ENCODE data around the gene USH1C. TPM values are rescaled to one million over a fixed set of nuclear protein-coding genes. Genes with fewer than 3 reads are reported as not detected.

Gene USH1C
- total RNA-seq, 1 donor from 2014 or later, result 0.72 TPM

- no peak for TF ChIP-seq CTCF (IDR thresholded peaks at IDR 0.05)
- Mint-ChIP-seq H3K27me3 (ENCODE audit: low read depth) (peaks cover 28% of the 10 kb centered on the region), H3K4me3 (ENCODE audit: unreplicated experiment) (no peak overlapping the region), H3K9me3 (ENCODE audit: low read depth) (no peaks in the 10 kb centered on the region), H3K27ac (ENCODE audit: unreplicated experiment) (no peak overlapping the region), H3K36me3 (ENCODE audit: low read depth) (no peaks in the 10 kb centered on the region), H3K4me1 (ENCODE audit: low read depth) (peaks cover 12% of the 10 kb centered on the region)
- no peak for DNase-seq (ENCODE audit: low spot score)
Measured at GRCh38 chr11:17511571-17511970, 32.6 kb downstream of the USH1C start.

- H3K4me3 Mint-ChIP-seq (ENCODE audit: unreplicated experiment), result no peak overlapping the region
- H3K4me1 Mint-ChIP-seq (ENCODE audit: low read depth), result peaks cover 12% of the 10 kb centered on the region
Measured at GRCh38 chr11:17510507-17511206, 33.6 kb downstream of the USH1C start.

GRCh38 chr11:17508791-17509190 lies 35.4 kb downstream of the USH1C start:
- no peaks in the 10 kb centered on the region for H3K36me3 Mint-ChIP-seq (ENCODE audit: low read depth)

More at GRCh38 chr11:17510507-17511206, 33.6 kb downstream of the USH1C start:
- Mint-ChIP-seq H3K36me3 (ENCODE audit: low read depth) (no peaks in the 10 kb centered on the region), H3K27ac (ENCODE audit: unreplicated experiment) (peak overlapping the region; percentile 43), H3K9me3 (ENCODE audit: low read depth) (no peaks in the 10 kb centered on the region), H3K27me3 (ENCODE audit: low read depth) (peaks cover 31% of the 10 kb centered on the region)
- no peak for DNase-seq (ENCODE audit: low spot score)
- TF ChIP-seq CTCF (IDR thresholded peaks at IDR 0.05), result no peak

GRCh38 chr11:17508306-17508705 lies 35.9 kb downstream of the USH1C start:
- Mint-ChIP-seq H3K4me1 (ENCODE audit: low read depth) (peaks cover 12% of the 10 kb centered on the region), H3K9me3 (ENCODE audit: low read depth) (no peaks in the 10 kb centered on the region), H3K36me3 (ENCODE audit: low read depth) (no peaks in the 10 kb centered on the region), H3K27me3 (ENCODE audit: low read depth) (peaks cover 26% of the 10 kb centered on the region), H3K4me3 (ENCODE audit: unreplicated experiment) (no peak overlapping the region), H3K27ac (ENCODE audit: unreplicated experiment) (peak overlapping the region; percentile 79)
- no peak for DNase-seq (ENCODE audit: low spot score)
- TF ChIP-seq CTCF (IDR thresholded peaks at IDR 0.05), result no peak

More at GRCh38 chr11:17508791-17509190, 35.4 kb downstream of the USH1C start:
- no peak overlapping the region for H3K4me3 Mint-ChIP-seq (ENCODE audit: unreplicated experiment)
- peak overlapping the region; percentile 79 for H3K27ac Mint-ChIP-seq (ENCODE audit: unreplicated experiment)
- DNase-seq (ENCODE audit: low spot score), result no peak
- TF ChIP-seq CTCF (IDR thresholded peaks at IDR 0.05), result no peak
- no peaks in the 10 kb centered on the region for H3K9me3 Mint-ChIP-seq (ENCODE audit: low read depth)
- H3K4me1 Mint-ChIP-seq (ENCODE audit: low read depth), result peaks cover 12% of the 10 kb centered on the region
- peaks cover 30% of the 10 kb centered on the region for H3K27me3 Mint-ChIP-seq (ENCODE audit: low read depth)

- DNase-seq (ENCODE audit: low spot score), result no peak
- H3K9me3 Mint-ChIP-seq (ENCODE audit: low read depth), result no peaks in the 10 kb centered on the region
- H3K4me1 Mint-ChIP-seq (ENCODE audit: low read depth), result peaks cover 12% of the 10 kb centered on the region
- H3K4me3 Mint-ChIP-seq (ENCODE audit: unreplicated experiment), result no peak overlapping the region
- no peaks in the 10 kb centered on the region for H3K36me3 Mint-ChIP-seq (ENCODE audit: low read depth)
- H3K27ac Mint-ChIP-seq (ENCODE audit: unreplicated experiment), result peak overlapping the region; percentile 79
- no peak for TF ChIP-seq CTCF (IDR thresholded peaks at IDR 0.05)
- H3K27me3 Mint-ChIP-seq (ENCODE audit: low read depth), result peaks cover 21% of the 10 kb centered on the region
Measured at GRCh38 chr11:17507773-17508172, 36.4 kb downstream of the USH1C start.
